Glomerular visceral epithelial cell (primary cell): ENCODE measurements around the gene ALDH1A1.

ENCODE experiments used
- DNase-seq: peaks from one replicate; pipeline ENCODE4 v3.0.0-alpha.2; 2016; ENCODE audit errors: extremely low spot score

ALDH1A1 gene

DNA sequence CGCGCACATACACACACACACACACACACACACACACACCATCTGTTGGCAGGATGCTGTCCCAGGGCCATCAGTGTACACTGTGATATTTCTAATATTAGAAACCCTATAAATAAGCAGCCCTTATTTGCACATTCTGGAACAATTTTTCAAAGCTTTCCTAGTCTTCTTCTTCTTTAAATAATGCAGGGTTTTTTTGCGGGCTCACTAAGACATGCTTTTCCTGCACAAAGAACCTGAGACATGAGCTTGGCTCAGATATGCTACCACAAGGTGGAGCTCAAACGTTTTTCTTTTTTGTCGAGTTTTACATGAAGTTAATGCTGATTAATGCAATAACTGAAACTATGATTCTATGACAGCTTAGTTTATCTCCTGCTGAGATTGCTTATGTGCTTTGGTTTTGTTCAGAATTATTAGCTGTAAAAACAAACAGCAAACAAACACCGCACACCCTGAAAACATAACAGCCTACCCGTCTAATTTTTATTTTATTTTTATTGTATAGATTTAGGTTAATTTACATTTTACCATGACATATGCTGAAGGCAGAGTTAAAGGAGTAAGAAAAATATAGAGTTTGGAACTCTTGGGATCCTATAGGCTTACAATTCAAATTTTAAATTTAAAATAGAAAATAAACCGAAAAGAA lies 95.8 kb downstream of the ALDH1A1 start:
- DNase-seq = peak; percentile 53

DNA sequence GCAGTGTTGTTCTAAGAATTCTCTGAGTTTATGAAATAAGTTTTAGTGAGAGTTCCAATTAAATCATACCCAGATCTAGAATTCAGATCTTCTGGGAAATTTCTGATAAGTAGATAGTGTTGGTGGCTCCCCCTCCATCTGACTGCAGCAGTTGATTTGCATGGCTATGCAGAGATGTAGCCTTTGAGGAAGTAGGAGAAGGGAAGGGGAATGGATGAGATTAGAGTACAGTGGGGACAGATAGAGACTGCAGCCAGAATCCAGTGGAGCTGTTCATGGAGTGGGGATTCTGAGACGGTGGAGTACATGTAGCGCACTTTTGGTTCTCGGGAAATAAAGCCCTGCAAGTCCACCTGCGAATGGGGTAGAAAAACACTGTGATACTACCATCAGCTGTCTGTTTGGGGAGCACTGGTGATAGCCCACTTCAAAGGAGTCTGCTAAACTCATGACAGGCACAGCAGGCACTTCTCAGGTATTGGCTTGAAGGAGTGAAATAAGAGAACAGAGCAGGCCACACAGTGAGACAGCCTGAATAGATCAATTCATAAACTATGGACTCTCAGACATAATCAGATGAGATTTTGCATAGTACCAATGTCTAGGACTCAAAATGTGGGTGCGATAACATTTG lies 96.8 kb downstream of the ALDH1A1 start:
- DNase-seq = no peak

DNA sequence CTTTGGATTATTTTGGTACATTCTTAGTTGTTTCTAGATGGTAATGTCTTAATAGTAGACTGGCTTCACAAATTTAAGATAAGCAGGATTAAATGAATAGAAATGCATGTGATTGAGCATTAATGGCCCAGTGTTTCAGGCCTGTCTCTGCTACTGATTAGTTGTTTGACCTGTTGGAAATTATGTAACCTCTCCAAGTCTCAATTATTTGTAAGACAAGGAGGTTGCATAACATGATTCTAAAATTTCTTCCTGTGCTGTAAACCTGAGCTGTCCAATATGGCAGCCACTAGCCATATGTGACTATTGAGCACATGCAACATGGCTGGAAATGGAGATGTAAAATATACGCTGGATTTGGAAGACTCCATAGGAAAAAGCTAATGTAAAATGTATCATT lies 97.5 kb downstream of the ALDH1A1 start:
- DNase-seq = no peak
